ENCODE results near the gene FOXF2.

FOXF2 gene

DNA sequence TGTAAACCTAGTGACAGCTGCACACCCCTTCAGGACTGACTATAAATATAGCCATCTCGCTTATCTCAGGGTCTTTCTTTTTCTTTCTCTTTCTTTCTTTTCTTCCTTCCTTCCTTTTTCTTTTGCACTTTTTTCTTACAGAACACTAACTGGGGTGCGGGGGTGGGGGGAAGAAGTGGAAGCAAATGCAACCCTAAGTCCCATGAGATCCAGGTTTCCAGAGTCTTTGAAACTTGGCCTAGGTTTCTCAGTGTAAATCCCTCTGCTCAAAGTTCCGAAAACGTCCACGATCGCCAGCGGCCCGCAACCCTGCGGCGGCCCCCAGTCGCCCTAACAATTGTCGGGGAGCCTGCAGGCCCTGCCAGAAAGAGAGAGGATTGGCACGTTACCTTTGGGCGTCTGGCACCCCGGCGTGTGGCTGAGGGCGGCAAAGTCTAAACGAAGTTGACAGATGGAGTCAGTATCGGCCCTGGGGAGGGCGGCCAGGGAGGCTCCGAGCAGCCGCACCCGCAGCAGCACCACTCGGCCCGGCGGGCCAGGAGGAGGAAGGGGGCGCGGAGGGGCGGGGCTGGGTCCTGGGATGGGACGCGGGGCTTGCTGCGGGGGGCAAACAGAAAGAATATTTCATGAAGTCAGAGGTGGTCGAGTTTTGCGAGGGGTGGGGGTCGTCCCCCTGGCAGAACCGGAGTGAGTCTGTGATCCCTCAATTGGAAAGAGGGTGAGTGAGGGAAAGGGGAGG lies 577 bp upstream of the FOXF2 start:
- CTCF ChIA-PET = no interaction called here
- POLR2A ChIA-PET = interaction anchor here (0.7 kb wide), 1 partner anchor 23 kb away, joined by 4 read pairs; no protein-coding TSS in a partner anchor

GRCh38 chr6:1390133-1390945 lies 963 bp downstream of the FOXF2 start:
- DNase-seq (ENCODE audit: extremely low spot score) = no peak
- TF ChIP-seq, protein P1, sequence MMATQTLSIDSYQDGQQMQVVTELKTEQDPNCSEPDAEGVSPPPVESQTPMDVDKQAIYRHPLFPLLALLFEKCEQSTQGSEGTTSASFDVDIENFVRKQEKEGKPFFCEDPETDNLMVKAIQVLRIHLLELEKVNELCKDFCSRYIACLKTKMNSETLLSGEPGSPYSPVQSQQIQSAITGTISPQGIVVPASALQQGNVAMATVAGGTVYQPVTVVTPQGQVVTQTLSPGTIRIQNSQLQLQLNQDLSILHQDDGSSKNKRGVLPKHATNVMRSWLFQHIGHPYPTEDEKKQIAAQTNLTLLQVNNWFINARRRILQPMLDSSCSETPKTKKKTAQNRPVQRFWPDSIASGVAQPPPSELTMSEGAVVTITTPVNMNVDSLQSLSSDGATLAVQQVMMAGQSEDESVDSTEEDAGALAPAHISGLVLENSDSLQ (IDR thresholded peaks at IDR 0.05) = no peak
- no peak for TF ChIP-seq CTBP1 (IDR thresholded peaks at IDR 0.05; ENCODE audit: borderline replicate concordance)
- TF ChIP-seq L3MBTL2 (conservative IDR thresholded peaks at IDR 0.05) = 0 out of 2 replicates have a peak, but pooled peaks have one; percentile 23
- CTCF ChIA-PET = interaction anchor here (0.7 to 0.8 kb wide), 2 partner anchors 34 kb away, joined by 3 to 4 read pairs; no protein-coding TSS in a partner anchor
- POLR2A ChIA-PET = interaction anchor here (0.8 to 1.1 kb wide), 2 partner anchors 15 to 79 kb away, joined by 3 read pairs; partner anchors contain the start of gene FOXQ1

More for the DNA sequence above, 577 bp upstream of the FOXF2 start:
- TF ChIP-seq FOXA1 (IDR thresholded peaks at IDR 0.05) = no peak
- TF ChIP-seq L3MBTL2 (conservative IDR thresholded peaks at IDR 0.05) = peak; percentile 34
- no peak for DNase-seq (ENCODE audit: extremely low spot score)

DNA sequence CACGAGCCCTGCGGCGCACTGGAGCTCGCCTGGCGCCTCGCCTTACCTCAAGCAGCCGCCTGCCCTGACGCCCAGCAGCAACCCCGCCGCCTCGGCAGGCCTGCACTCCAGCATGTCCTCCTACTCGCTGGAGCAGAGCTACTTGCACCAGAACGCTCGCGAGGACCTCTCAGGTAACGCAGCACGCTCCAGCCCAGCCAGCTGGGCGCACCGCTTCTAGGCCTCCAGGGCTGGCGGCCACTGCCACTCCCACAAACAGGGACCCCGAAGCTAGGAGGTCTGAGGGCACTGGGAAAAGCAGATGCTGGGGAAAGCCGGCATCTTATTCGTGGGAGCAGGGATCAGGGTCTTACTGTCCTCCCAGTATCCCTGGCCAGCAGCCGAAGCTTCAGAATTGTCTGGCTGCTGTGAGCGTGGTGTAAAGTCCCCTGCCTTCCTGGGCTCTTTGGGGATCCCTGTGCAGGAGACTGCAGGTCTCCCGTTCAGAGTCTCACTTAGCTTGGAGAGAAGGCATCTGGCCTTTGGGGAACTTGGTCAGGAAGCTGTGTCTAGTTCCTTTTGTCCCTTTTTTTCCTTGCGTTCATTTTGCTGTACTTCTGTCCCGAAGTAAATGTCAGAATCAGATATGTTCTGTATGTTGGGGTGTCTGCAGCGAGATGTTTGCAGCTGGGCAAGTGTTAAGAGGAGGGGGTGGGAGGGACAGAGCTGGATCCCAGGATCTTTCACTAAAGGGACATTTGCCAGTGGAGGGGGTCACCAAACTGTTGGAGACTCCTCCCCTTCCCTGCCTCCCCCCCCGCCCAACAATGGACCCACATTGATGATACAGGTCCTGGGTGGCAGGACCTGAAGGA lies 1.8 kb downstream of the FOXF2 start:
- no peak for DNase-seq (ENCODE audit: extremely low spot score)
- POLR2A ChIA-PET = interaction anchor here (0.9 to 1.1 kb wide), 2 partner anchors 10 to 32 kb away, joined by 3 read pairs; no protein-coding TSS in a partner anchor
- no peak for TF ChIP-seq FOXK2 (IDR thresholded peaks at IDR 0.05)
- peak; percentile 6; the same call in 1 of the 2 replicates for TF ChIP-seq L3MBTL2 (conservative IDR thresholded peaks at IDR 0.05)
- CTCF ChIA-PET = interaction anchor here (0.7 kb wide), 1 partner anchor 33 kb away, joined by 3 read pairs; no protein-coding TSS in a partner anchor

DNA sequence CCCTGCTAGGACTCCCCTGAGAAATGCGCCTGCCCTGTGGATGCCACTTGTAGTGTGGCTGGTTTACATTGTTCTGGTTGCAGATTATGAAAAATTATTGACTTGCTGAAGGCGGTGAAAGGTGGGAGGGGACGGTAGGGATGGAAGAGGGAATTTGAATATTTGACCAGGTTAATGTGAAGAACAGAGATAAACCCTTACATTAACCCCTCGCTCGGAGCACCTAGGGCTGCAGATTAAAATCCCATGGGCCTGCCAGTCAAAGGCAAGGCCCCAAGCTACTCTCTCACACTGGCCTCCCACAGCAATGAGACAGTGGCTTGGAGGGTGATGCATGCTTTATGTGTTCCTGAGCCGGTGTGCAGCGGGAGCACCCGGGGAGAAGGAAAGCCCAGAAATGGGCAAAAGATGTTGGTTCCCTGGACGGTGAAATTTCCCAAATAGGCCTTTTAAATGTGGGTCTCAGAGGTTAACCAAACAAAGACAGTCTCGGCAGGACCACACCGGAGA lies 2.5 kb downstream of the FOXF2 start:
- DNase-seq (ENCODE audit: extremely low spot score) = no peak
- CTCF ChIA-PET = no interaction called here
- POLR2A ChIA-PET = interaction anchor here (0.9 to 1.1 kb wide), 2 partner anchors 10 to 31 kb away, joined by 3 read pairs; no protein-coding TSS in a partner anchor
- TF ChIP-seq ELF4 (IDR thresholded peaks at IDR 0.05) (no peak), FOXK2 (IDR thresholded peaks at IDR 0.05) (no peak), NFRKB (IDR thresholded peaks at IDR 0.05) (no peak), L3MBTL2 (conservative IDR thresholded peaks at IDR 0.05) (no peak)

DNA sequence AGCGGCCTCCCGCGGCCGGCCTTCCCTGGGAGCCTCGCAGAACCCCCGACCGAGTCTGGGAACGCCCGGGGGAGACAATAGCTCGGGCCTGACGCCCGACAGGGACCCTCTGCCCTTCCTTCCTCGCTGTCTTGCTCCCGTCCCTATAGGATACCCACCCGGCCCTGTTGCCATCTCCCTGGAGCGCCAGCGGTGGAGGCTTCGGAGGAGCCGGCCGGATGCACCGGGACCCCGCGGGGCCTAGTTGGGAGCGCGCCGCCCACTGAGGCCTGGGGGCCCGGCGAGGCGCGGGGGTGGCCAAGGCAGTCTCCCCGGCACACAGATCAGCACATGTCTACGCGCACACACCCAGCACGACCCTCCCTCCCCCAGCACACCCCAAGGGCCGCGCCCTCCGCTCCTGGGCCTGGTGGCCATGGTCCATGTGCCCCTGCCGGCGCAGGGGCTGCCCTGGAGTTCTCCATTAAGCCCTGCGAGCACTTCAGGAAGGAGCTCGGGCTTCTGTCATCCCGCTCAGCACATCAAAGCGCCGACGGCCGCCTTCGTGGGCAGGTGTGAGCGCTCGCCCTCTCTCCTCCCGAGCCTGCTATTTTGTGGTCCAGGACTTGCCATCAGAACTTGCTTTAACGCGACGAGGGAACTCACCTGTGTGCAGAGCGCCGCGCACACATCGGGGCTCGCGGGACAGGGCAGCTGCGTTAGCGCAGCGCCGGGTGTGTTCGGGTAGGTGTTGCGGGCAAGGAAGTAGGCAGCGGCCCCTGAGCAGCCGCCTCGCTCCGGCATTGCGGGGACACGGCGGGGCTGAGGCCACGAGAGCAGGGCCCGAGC lies 3.7 kb downstream of the FOXF2 start:
- no peak for TF ChIP-seq CTBP1 (IDR thresholded peaks at IDR 0.05; ENCODE audit: borderline replicate concordance)
- no peak for TF ChIP-seq SUZ12 (IDR thresholded peaks at IDR 0.05)
- no peak for TF ChIP-seq ELF4 (IDR thresholded peaks at IDR 0.05)
- TF ChIP-seq ZNF384 (IDR thresholded peaks at IDR 0.05) = no peak
- CTCF ChIA-PET = no interaction called here
- DNase-seq (ENCODE audit: extremely low spot score) = no peak
- POLR2A ChIA-PET = no interaction called here

GRCh38 chr6:1393641-1394283 lies 4.4 kb downstream of the FOXF2 start:
- TF ChIP-seq, protein P1 (IDR thresholded peaks at IDR 0.05) = no peak
- TF ChIP-seq BHLHE40 (IDR thresholded peaks at IDR 0.05; ENCODE audit: borderline replicate concordance) = no peak
- no peak for TF ChIP-seq ARNT (IDR thresholded peaks at IDR 0.05)
- no peak for TF ChIP-seq ZNF384 (IDR thresholded peaks at IDR 0.05)
- no peak for TF ChIP-seq L3MBTL2 (conservative IDR thresholded peaks at IDR 0.05)
- TF ChIP-seq HDGF (IDR thresholded peaks at IDR 0.05; ENCODE audit: borderline replicate concordance) = no peak
- CTCF ChIA-PET = no interaction called here
- POLR2A ChIA-PET = no interaction called here
- DNase-seq (ENCODE audit: extremely low spot score) = no peak
